H9 (cell line): ENCODE measurements around the gene LYPD6. TPM values are rescaled to one million over a fixed set of nuclear protein-coding genes. Genes with fewer than 3 reads are reported as not detected.

Experiments used
- DNase-seq: peaks from one replicate; pipeline ENCODE4 v3.0.0-alpha.2; 2017
- H2AFZ ChIP-seq: one replicate; pipeline ENCODE4 v1.6.1; 2013; ENCODE audit warnings: mild to moderate bottlenecking, low read length, control low read depth, moderate library complexity
- H2AK5ac ChIP-seq: 2 replicates; pipeline ENCODE4 v1.6.1; 2013; ENCODE audit warnings: low read length, control low read depth, mixed read lengths; ENCODE audit not compliant: insufficient read length
- H2BK120ac ChIP-seq: one replicate; pipeline ENCODE4 v1.6.1; 2013; ENCODE audit warnings: low read depth, mild to moderate bottlenecking, low read length, control low read depth, inconsistent platforms; ENCODE audit not compliant: poor library complexity, severe bottlenecking
- H2BK12ac ChIP-seq: 2 replicates; pipeline ENCODE4 v1.6.1; 2013; ENCODE audit warnings: low read length, control low read depth, mixed read lengths, low read depth; ENCODE audit not compliant: insufficient read length
- H2BK15ac ChIP-seq: 2 replicates; pipeline ENCODE4 v1.6.1; 2013; ENCODE audit warnings: low read depth, low read length, control low read depth
- H2BK20ac ChIP-seq: one replicate; pipeline ENCODE4 v1.6.1; 2013; ENCODE audit warnings: low read depth, mild to moderate bottlenecking, low read length, control low read depth, inconsistent platforms; ENCODE audit not compliant: poor library complexity, severe bottlenecking
- H2BK5ac ChIP-seq: 2 replicates; pipeline ENCODE4 v1.6.1; 2013; ENCODE audit warnings: low read length, control low read depth, mixed read lengths; ENCODE audit not compliant: insufficient read length
- H3K14ac ChIP-seq: 2 replicates; pipeline ENCODE4 v1.6.1; 2013; ENCODE audit warnings: low read length, control low read depth; ENCODE audit not compliant: insufficient read depth
- H3K18ac ChIP-seq: 2 replicates; pipeline ENCODE4 v1.6.1; 2013; ENCODE audit warnings: low read depth, mild to moderate bottlenecking, mixed read lengths, low read length, control low read depth; ENCODE audit not compliant: insufficient read length
- H3K23ac ChIP-seq: 2 replicates; pipeline ENCODE4 v1.6.1; 2013; ENCODE audit warnings: low read length, control low read depth, mixed read lengths, low read depth; ENCODE audit not compliant: insufficient read length
- H3K23me2 ChIP-seq: 2 replicates; pipeline ENCODE4 v1.6.1; 2013; ENCODE audit warnings: low read depth, mild to moderate bottlenecking, mixed read lengths, low read length, control low read depth; ENCODE audit not compliant: insufficient read length, poor library complexity, severe bottlenecking
- H3K27ac ChIP-seq: 2 replicates; pipeline ENCODE4 v1.5.1; 2013; ENCODE audit warnings: low read length, control low read depth, mixed read lengths, low read depth; ENCODE audit not compliant: insufficient read length
- H3K27me3 ChIP-seq: 2 replicates; pipeline ENCODE4 v1.6.1; 2013; ENCODE audit warnings: low read length, control low read depth, inconsistent platforms; ENCODE audit not compliant: insufficient read depth
- H3K4ac ChIP-seq: 2 replicates; pipeline ENCODE4 v1.6.1; 2013; ENCODE audit warnings: low read depth, mild to moderate bottlenecking, control low read depth, inconsistent platforms, low read length, moderate library complexity
- H3K4me1 ChIP-seq: 2 replicates; pipeline ENCODE4 v1.6.1; 2013; ENCODE audit warnings: low read length, control low read depth, inconsistent platforms; ENCODE audit not compliant: insufficient read depth
- H3K4me2 ChIP-seq: 2 replicates; pipeline ENCODE4 v1.6.1; 2013; ENCODE audit warnings: low read length, control low read depth, mixed read lengths; ENCODE audit not compliant: insufficient read length, insufficient read depth
- H3K56ac ChIP-seq: 2 replicates; pipeline ENCODE4 v1.6.1; 2013; ENCODE audit warnings: low read depth, mild to moderate bottlenecking, mixed read lengths, low read length, control low read depth; ENCODE audit not compliant: insufficient read length
- H3K79me1 ChIP-seq: 2 replicates; pipeline ENCODE4 v1.6.1; 2013; ENCODE audit warnings: low read depth, mild to moderate bottlenecking, moderate library complexity, low read length, control low read depth, inconsistent platforms; ENCODE audit not compliant: insufficient read depth, poor library complexity, severe bottlenecking
- H3K79me2 ChIP-seq: 2 replicates; pipeline ENCODE4 v1.6.1; 2013; ENCODE audit warnings: low read length, control low read depth, inconsistent platforms; ENCODE audit not compliant: insufficient read depth
- H3K9ac ChIP-seq: 2 replicates; pipeline ENCODE4 v1.6.1; 2013; ENCODE audit warnings: low read length, control low read depth, mixed read lengths; ENCODE audit not compliant: insufficient read length; ENCODE audit errors: extremely low read depth
- H3K9me3 ChIP-seq: one replicate; pipeline ENCODE4 v1.6.1; 2013; ENCODE audit warnings: low read depth, low read length, inconsistent platforms; ENCODE audit not compliant: control insufficient read depth
- H3T11ph ChIP-seq: one replicate; pipeline ENCODE4 v1.6.1; 2013; ENCODE audit warnings: mild to moderate bottlenecking, low read length, control low read depth, inconsistent platforms
- H4K20me1 ChIP-seq: one replicate; pipeline ENCODE4 v1.6.1; 2013; ENCODE audit not compliant: control insufficient read depth, insufficient read length, insufficient read depth
- H4K5ac ChIP-seq: 2 replicates; pipeline ENCODE4 v1.6.1; 2013; ENCODE audit warnings: low read depth, mild to moderate bottlenecking, mixed read lengths, low read length, control low read depth; ENCODE audit not compliant: insufficient read length
- H4K8ac ChIP-seq: replicated peaks from 2 replicates; pipeline ENCODE4 v1.6.1; 2013; ENCODE audit warnings: low read length, control low read depth, mixed read lengths, low read depth; ENCODE audit not compliant: insufficient read length
- H4K91ac ChIP-seq: 2 replicates; pipeline ENCODE4 v1.6.1; 2013; ENCODE audit warnings: low read depth, mild to moderate bottlenecking, moderate library complexity, mixed read lengths, low read length, control low read depth; ENCODE audit not compliant: insufficient read length
- H3K27ac Mint-ChIP-seq, 3 experiments: 2 replicates in 2 of 3; 3 replicates in 1 of 3; pipeline ENCODE4 v1.8.0; 2020 to 2021; ENCODE audit warnings: mixed read lengths in 3 of 3, mild to moderate bottlenecking in 1 of 3, moderate library complexity in 1 of 3
- H3K27me3 Mint-ChIP-seq: 2 replicates; pipeline ENCODE4 v1.8.0; 2021; ENCODE audit warnings: low read depth, mild to moderate bottlenecking, moderate library complexity, mixed read lengths
- H3K36me3 Mint-ChIP-seq, 3 experiments: 2 replicates in 2 of 3; 3 replicates in 1 of 3; pipeline ENCODE4 v1.8.0; 2020 to 2021; ENCODE audit warnings: low read depth in 3 of 3, mixed read lengths in 3 of 3; ENCODE audit not compliant: insufficient read depth in 1 of 3
- H3K4me1 Mint-ChIP-seq, 2 experiments: 2 replicates each; pipeline ENCODE4 v1.8.0; 2020; ENCODE audit warnings: mixed read lengths in 2 of 2
- H3K4me3 Mint-ChIP-seq, 2 experiments: 2 replicates in 1 of 2; 3 replicates in 1 of 2; pipeline ENCODE4 v1.8.0; 2020 to 2021; ENCODE audit warnings: mild to moderate bottlenecking in 2 of 2, mixed read lengths in 2 of 2, moderate library complexity in 1 of 2
- H3K9me3 Mint-ChIP-seq, 2 experiments: 2 replicates in 1 of 2; 3 replicates in 1 of 2; pipeline ENCODE4 v1.8.0; 2020; ENCODE audit warnings: mild to moderate bottlenecking in 2 of 2, mixed read lengths in 2 of 2, moderate library complexity in 1 of 2
- CTCF ChIP-seq: fragments of 200-600 bp; sonication (generic); conservative IDR thresholded peaks from 3 replicates; pipeline ENCODE4 v1.8.0; 2021; ENCODE audit warnings: antibody characterized with exemption, mild to moderate bottlenecking
- whole genome bisulfite sequencing: extraction: QIAGEN DNeasy Blood & Tissue Kit; methylation state at CpG from one replicate; pipeline ENCODE4 v1.1.7; 2013; ENCODE audit warnings: missing lambda C conversion rate, low lambda C conversion rate, mixed read lengths; ENCODE audit not compliant: insufficient read length; ENCODE audit errors: extremely low coverage; 5-methylcytosine and 5-hydroxymethylcytosine counted together
- total RNA-seq: library from RNA; stranded (reverse); gene quantifications from 2 replicates; pipeline ENCODE4 v1.2.1, GENCODE V29; 2021

Gene LYPD6
- total RNA-seq, 1 experiment from 2014 or later, result 3.0 TPM

DNA sequence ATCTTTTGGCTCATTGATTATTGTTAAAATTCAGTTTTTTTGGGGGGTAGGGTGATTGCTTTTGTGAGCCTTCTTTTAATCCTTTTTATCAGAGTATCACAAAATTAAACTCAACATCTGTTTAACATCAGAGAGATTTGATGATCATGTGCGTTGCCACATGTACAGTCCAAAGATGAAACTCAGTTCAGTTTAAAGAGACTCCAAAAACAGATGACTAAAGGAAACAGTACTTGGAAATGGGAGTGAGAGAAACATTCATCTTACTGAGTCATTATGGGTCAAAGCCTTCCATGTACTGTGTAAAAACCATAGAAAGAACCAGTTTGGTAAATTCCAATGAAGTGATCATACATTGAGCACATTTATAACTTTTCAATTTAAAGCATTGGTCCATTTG is 53.0 kb downstream of the LYPD6 start:
- H3K4me1 ChIP-seq, result peaks cover 3% of the 10 kb centered on the region; the same call in 1 of the 2 replicates
- no peaks in the 10 kb centered on the region for H3K79me2 ChIP-seq
- no peak overlapping the region for H3K14ac ChIP-seq
- Mint-ChIP-seq H3K36me3 (no peaks in the 10 kb centered on the region; a peak in 1 of 7 replicates), H3K4me3 (no peak overlapping the region), H3K9me3 (no peaks in the 10 kb centered on the region), H3K4me1 (peaks cover 14 to 17% of the 10 kb centered on the region in 2 experiments), H3K27me3 (no peaks in the 10 kb centered on the region), H3K27ac (no peak overlapping the region)
- H3K4ac ChIP-seq, result no peak overlapping the region
- no peak overlapping the region for H2AK5ac ChIP-seq
- no peaks in the 10 kb centered on the region for H3K9me3 ChIP-seq
- H3K79me1 ChIP-seq, result no peaks in the 10 kb centered on the region
- H2BK5ac ChIP-seq, result no peak overlapping the region
- no peak for DNase-seq
- no peak overlapping the region for H3K4me2 ChIP-seq
- H2BK120ac ChIP-seq, result no peak overlapping the region
- H3K18ac ChIP-seq, result no peak overlapping the region
- no peak for TF ChIP-seq CTCF
- no peak overlapping the region for H2BK20ac ChIP-seq
- H4K8ac ChIP-seq, result no peak overlapping the region
- no peak overlapping the region for H3T11ph ChIP-seq
- no peak overlapping the region for H3K23ac ChIP-seq
- no CpG with 5 or more reads among the region's 1 CpG for WGBS
- no peak overlapping the region for H4K5ac ChIP-seq
- no peak overlapping the region for H2BK15ac ChIP-seq
- H3K56ac ChIP-seq, result no peak overlapping the region
- H4K20me1 ChIP-seq, result no peaks in the 10 kb centered on the region
- H4K91ac ChIP-seq, result no peak overlapping the region
- H3K23me2 ChIP-seq, result no peaks in the 10 kb centered on the region
- no peak overlapping the region for H2AFZ ChIP-seq
- H3K27me3 ChIP-seq, result no peaks in the 10 kb centered on the region
- no peak overlapping the region for H2BK12ac ChIP-seq
- H3K9ac ChIP-seq, result no peak overlapping the region
- H3K27ac ChIP-seq, result no peak overlapping the region
